ENCODE data around the gene SSH2.
"Not testable (repeated sequence)": the region's sequence is repeated elsewhere in the genome, so short reads cannot be mapped to it uniquely, and the experiment has no call there.

The SSH2 gene

DNA sequence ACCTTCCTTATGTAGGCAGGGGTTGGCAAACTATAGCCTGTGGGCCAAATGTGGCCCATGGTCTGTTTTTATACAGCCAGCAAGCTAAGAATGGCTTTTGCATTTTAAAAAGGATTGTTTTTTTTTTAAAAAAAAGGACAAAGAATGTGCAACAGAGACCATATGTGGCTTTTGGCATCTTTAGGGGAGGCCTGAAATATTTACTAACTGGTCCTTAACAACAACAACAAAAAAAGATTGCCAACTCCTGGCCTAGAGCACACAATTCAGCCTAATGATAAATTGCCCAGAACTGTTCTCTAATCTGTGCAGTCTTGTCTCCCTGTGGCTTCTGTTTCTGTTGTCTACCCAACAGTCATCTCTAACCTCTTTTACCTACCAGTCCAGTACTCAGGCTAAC is 67.1 kb downstream of the SSH2 start:
- DNase-seq (ENCODE audit: low read depth) = no peak
- TF ChIP-seq, protein P1, sequence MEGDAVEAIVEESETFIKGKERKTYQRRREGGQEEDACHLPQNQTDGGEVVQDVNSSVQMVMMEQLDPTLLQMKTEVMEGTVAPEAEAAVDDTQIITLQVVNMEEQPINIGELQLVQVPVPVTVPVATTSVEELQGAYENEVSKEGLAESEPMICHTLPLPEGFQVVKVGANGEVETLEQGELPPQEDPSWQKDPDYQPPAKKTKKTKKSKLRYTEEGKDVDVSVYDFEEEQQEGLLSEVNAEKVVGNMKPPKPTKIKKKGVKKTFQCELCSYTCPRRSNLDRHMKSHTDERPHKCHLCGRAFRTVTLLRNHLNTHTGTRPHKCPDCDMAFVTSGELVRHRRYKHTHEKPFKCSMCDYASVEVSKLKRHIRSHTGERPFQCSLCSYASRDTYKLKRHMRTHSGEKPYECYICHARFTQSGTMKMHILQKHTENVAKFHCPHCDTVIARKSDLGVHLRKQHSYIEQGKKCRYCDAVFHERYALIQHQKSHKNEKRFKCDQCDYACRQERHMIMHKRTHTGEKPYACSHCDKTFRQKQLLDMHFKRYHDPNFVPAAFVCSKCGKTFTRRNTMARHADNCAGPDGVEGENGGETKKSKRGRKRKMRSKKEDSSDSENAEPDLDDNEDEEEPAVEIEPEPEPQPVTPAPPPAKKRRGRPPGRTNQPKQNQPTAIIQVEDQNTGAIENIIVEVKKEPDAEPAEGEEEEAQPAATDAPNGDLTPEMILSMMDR (IDR thresholded peaks at IDR 0.05; ENCODE audit: control insufficient read depth, insufficient read depth, low read depth, low read length, missing control alignments) = no peak

DNA sequence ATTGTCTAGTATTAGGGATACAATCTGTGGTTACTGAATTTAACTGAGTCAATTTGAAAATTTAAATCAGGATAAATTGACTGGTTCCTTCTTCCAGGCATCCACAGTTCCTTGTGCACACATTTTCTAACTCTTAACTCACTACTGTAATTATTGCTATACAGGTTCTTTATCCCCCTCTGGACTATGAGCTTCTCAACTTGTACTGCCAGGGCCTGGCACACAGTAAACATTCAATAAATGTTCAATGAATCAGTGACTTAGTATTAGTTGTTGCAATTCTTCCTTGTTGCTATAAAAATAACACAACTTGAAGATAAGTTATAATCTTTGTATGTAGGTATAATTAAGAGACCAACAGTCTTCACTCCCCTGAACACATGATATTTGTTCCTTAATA is 67.9 kb downstream of the SSH2 start:
- H3K4me3 ChIP-seq (ENCODE audit: control insufficient read depth, low read depth, low read length) = no peak overlapping the region
- no peak for DNase-seq (ENCODE audit: low read depth)
- TF ChIP-seq, protein P1 (IDR thresholded peaks at IDR 0.05; ENCODE audit: control insufficient read depth, insufficient read depth, low read depth, low read length, missing control alignments) = no peak

More for the DNA sequence above, 67.1 kb downstream of the SSH2 start:
- no peak overlapping the region for H3K4me3 ChIP-seq (ENCODE audit: control insufficient read depth, low read depth, low read length)

DNA sequence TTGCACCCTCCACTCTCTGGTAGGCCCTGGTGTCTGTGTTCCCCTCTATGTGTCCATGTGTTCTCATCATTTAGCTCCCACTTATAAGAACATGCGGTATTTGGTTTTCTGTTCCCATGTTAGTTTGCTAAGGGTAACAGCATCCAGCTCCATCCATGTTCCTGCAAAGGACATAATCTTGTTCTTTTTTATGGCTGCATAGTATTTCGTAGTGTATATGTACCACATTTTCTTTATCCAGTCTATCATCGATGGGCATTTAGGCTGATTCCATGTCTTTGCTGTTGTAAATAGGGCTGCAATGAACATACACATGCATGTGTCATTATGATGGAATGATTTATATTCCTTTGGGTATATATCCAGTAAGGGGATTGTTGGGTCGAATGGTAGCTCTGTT is 70.6 kb downstream of the SSH2 start:
- H3K4me3 ChIP-seq (ENCODE audit: control insufficient read depth, low read depth, low read length); DNase-seq (ENCODE audit: low read depth): not testable (repeated sequence)

DNA sequence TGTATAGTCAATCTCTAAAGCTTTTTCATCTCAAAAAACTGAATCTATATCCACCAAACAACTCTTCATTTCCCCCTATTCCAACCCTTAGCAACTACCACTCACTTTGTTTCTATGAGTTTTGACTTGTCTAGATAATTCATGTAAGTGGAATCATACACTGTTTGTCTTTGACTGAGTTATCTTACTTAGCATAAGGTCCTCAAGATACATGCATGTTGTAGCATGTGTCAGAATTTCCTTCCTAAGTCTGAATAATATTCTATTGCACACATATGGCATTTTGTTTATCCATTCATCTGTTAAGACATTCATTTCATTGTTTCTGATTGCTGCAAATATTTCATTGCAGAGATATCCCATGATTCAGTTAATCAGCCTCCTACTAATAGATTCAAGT is 72.2 kb downstream of the SSH2 start:
- no peak overlapping the region for H3K4me3 ChIP-seq (ENCODE audit: control insufficient read depth, low read depth, low read length)
- DNase-seq (ENCODE audit: low read depth) = no peak
- TF ChIP-seq, protein P1 (IDR thresholded peaks at IDR 0.05; ENCODE audit: control insufficient read depth, insufficient read depth, low read depth, low read length, missing control alignments) = no peak

DNA sequence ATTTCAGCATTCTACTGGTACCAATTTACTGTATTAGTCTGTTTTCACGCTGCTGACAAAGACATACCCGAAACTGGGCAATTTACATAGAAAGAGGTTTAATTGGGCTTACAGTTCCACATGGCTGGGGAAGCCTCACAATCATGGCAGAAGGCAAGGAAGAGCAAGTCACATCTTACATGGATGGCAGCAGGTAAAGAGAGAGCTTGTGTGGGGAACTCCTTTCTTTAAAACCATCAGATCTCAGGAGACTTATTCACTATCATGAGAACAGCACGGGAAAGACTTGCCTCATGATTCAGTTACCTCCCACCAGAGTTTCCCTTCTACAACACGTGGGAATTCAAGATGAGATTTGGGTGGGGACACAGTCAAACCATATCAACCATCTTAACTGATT is 72.9 kb downstream of the SSH2 start:
- not testable (repeated sequence) for H3K4me3 ChIP-seq (ENCODE audit: control insufficient read depth, low read depth, low read length); DNase-seq (ENCODE audit: low read depth)

DNA sequence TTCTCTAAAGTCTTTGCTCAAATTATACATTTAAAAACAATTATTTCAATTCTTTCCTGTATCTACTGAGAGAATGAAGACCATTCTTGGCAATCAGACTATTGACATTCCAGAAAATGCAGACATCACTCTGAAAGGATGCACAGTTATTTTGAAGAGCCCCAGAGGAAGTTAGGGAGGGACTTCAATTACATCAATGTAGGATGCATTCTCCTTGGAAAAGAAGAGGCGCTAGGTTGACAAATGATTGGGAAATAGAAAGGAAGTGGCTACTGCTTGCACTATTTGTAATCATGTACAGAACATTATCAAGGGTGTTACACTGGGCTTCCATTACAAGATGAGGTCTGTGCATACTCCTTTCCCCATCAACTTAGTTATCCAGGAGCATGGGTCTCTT is 74.3 kb downstream of the SSH2 start:
- TF ChIP-seq, protein P1 (IDR thresholded peaks at IDR 0.05; ENCODE audit: control insufficient read depth, insufficient read depth, low read depth, low read length, missing control alignments) = no peak
- no peak for DNase-seq (ENCODE audit: low read depth)
- H3K4me3 ChIP-seq (ENCODE audit: control insufficient read depth, low read depth, low read length) = no peak overlapping the region

DNA sequence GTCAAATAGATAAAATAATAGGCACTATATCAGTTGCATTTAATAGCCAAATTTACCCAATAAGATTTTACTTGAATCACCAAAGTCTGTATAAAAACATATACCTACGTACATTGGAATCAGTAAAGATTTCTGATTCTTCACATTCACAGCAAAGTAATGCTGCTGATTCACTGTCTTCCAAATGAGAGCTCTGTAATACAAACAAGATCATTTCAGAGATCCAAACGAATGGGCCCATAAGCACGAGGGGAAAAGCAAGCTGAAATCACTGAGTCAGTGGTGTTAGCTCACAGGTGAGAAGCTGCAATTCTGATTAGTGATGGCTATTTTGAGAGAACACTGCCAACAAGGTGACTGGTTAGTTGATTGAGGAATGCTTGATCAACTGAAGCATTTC is 81.3 kb downstream of the SSH2 start:
- DNase-seq (ENCODE audit: low read depth) = no peak
- H3K4me3 ChIP-seq (ENCODE audit: control insufficient read depth, low read depth, low read length) = no peak overlapping the region
- TF ChIP-seq, protein P1 (IDR thresholded peaks at IDR 0.05; ENCODE audit: control insufficient read depth, insufficient read depth, low read depth, low read length, missing control alignments) = no peak
